HG03175 (cell line): ENCODE data around the gene ZNF670.

Experiments used
- ATAC-seq: cut with Tn5 transposase; IDR thresholded peaks from one replicate; pipeline ENCODE4 v1.9.1; 2021; ENCODE audit warnings: mild to moderate bottlenecking, moderate library complexity; ENCODE audit not compliant: unreplicated experiment

The ZNF670 gene

DNA sequence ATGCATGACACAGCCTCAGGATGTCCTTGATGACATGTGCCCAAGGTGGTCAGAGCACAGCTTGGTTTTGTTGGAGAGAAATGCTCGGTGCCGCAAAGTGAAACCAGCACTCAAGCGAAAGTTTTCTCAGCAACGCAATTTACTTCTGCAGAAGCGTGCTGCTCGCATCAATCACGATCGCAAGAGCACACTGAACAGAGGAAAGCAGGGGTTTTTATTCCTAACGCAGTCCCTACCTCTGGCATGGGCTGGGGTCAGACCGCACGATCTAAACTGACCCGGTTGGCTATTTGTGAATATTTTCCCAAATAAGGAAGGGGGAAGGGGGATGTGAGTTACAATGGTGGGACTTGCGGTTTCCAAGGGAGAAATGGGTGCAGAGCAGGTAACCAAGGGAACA lies 26.4 kb upstream of the ZNF670 start:
- ATAC-seq = no peak

DNA sequence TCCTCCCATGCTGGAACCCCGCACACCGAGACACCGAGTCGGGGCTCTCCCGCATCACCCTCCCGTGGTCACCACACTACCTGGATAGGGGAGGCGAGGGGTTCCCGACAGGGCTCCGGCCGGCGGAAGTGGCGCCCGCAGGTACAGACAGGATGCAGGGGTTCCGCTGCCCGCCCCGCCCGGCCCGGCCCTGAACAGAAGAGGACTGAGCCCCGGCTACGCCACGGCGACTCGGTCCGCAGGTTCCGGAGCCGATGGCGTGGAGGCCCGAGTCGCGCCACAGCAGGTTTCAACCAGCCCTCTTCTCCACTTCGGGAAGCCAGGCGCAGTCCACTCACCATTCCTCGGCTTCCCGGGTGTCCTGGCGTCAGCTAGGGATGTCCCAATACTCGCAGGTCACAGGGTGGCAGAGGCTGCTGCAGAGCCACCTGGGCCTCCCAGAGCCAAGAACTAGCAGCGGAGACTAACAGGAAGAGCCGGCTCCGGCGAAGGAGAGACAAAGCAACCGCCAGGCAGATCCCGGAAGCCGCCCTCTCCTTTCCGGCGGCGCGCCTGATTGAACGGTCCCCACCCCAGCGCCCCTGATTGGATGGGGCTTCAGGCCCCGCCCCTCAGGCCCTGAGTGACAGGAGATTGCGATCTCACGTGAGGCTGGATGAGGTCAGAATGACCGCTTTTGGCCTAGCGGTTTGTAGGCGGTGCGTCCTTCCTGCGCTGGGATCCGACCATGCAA lies 25.4 kb upstream of the ZNF670 start, which contains the start of gene ZNF669:
Gene ZNF669 (minus strand): TSS at position 498 of the 733 bp plus-strand sequence. CDS start 157 bp downstream, at position 341.
- ATAC-seq = peak; percentile 99

GRCh38 chr1:247102381-247102780 lies 23.8 kb upstream of the ZNF670 start:
- no peak for ATAC-seq

DNA sequence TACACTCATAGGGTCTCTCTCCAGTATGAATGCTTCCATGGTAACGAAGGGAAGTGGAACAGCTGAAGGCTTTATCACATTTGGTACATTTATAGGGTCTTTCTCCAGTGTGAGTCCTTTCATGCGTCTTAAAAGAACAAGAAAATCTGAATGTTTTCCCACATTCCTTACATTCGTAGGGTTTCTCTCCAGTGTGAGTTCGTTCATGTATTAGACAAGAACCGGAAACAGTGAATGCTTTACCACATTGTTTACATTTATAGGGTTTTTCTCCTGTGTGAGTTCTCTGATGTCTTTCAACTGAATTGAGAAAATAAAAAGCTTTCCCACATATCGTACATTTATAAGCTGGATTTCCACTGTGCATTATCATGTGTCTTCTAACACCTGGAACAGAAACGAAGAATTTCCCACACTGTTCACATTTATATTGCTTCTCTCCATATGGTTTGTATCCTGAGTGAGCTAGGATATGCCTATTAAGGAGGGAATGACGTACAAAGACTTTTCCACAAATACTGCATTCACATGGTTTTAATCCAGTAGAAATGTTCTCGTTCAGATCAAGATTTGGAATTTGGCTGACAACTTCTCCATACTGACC lies 22.2 kb upstream of the ZNF670 start:
- no peak for ATAC-seq

- no peak for ATAC-seq
Measured at GRCh38 chr1:247096958-247097357, 18.3 kb upstream of the ZNF670 start.

DNA sequence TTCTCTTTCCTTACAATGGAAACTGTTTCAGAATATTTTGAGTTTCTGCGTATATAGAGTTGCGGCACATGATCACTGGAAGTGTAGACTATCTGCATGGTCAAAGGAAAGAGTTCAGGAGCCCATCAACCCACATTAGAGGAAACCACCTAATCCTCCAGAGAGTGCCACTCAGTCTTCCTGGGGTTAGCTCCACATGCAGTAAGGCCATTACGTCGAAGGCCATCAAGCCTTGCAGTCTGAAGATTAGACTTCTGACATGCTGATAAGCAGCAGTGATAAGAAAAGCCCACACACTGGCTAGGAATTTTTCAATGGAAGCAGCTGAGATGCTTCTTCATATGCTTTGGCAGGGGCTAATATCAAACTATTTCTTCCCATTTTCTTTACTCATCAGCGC lies 17.9 kb upstream of the ZNF670 start:
- ATAC-seq = no peak

DNA sequence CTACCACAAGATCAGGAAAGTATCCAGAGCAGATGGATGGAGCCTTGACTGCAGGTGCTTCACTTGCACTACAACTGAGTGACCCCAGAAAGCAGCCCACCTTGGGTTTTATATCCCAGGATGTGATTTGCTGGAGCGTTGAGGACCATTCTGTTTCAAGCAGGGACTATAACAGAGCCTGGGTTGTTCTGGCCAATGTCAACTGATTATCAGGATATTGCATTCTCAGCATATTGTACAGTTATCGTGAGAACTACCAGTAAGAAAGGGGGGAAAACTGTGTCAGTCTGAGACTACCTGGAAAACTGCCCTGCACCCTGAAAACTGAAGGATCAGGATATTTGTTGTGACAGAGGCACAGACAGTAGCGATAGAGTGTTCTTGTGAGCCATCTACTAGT lies 17.5 kb upstream of the ZNF670 start:
- ATAC-seq = no peak

- no peak for ATAC-seq
Measured at GRCh38 chr1:247090455-247090854, 11.8 kb upstream of the ZNF670 start.

DNA sequence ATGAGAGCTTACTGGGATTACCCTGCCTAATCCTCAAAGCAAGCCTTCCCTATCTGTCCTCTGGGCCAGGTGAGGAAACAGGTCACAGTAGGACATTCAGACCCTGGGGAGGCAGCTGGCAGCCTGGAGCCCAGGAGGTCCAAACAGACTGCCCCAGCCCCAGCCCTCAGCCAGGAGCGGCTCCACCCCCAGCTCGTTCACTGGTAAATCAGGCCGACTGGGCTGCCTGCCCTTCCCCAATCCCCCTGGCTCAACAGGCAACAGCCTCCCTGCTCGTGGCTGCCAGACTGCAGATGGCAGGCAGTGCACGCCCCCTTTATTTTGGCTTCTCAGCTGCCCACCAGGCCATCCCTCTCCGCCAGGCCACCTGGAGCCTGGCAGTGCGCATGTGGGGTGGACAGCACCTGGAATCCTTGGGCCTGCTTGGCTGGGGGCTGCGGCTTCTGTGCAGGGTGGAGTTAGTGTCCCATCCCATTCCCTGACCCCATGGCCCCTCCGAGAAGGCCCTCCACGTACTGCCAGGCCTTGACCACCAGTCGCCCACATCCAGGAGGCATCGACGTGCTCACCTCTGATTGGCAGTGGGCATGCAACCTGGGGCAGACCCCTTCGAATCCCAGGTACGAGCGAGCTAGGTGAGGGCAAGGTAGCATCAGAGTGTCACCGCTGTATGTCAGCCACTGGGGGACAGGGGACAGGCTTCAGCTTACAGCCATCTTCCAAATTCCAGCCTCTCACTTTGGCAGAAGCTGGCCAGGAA lies 11.2 kb upstream of the ZNF670 start:
- ATAC-seq = no peak

DNA sequence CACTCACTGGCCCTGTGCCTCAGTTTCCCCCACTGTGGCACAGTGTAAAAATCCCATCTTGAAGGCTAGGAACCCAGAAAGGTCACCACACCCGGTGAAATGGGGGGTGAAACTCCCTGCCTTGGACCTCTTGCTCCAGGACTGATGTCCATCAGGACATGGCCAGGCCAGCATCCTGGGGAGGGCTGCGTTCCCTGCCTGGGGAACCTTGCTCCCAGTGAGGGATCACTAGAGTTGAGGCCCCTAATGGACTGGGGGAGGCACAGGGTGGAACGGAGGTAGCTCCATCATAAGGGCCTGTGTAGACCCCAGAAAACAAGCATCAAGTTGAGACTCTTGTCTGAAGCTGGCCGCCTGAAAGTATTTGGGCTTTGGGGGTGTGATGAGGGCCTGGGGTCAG lies 10.4 kb upstream of the ZNF670 start:
- ATAC-seq = no peak

- ATAC-seq = no peak
Measured at GRCh38 chr1:247087256-247087655, 8.6 kb upstream of the ZNF670 start.

- ATAC-seq = no peak
Measured at GRCh38 chr1:247085310-247085709, 6.7 kb upstream of the ZNF670 start.

DNA sequence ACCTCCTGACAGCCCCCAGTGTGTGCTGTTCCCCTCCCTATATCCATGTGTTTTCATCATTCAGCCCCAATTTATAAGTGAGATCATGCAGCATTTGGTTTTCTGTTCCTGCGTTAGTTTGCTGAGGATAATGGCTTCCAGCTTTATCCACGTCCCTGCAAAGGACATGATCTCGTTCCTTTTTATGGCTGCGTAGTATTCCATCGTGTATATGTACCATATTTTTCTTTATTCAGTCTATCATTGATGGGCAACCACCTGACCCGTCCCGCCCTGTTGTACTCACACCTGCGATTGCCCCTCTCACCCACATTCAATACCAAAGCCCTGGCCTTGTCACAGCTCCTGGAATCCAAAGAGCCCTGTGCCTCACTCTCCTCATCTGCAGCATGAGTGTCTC lies 6.2 kb upstream of the ZNF670 start:
- ATAC-seq = no peak

- ATAC-seq = no peak
Measured at GRCh38 chr1:247079141-247079874, 697 bp upstream of the ZNF670 start.

DNA sequence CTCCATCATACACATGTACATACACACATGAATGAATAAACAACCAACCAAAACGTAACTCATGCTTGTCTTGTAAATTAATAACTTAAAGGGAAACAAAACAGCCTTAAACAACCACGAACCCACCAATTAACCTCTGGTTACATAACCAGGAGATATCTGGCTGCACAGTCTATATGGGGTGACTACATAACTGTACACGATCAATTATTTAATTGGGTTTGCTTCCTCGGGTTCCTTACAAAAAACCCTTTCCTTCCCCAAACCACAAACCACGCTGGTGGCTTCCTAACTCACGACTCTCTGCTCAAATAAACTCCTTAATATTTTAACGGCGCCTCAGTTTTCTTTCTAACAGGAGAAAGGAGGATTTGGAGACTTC lies 744 bp downstream of the ZNF670 start:
- peak; percentile 24 for ATAC-seq

DNA sequence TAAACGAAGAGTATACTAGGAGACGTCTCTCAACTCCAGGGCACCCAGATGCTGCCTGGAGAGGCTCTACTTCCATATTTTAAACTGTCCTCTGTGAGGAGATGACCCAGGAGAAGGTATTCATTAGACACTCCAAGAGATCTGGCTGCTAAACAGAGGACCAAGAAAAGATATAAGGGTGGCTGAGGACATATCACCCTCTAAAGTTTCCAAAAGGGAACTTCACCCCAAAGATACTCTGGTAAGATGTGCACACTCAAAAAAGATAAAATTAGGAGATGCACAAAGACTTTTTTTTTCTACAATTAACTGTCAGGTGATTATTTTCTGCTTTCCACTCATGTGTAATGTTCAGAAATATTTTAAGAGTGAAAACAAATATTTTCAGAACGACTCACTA lies 1.4 kb downstream of the ZNF670 start:
- no peak for ATAC-seq

DNA sequence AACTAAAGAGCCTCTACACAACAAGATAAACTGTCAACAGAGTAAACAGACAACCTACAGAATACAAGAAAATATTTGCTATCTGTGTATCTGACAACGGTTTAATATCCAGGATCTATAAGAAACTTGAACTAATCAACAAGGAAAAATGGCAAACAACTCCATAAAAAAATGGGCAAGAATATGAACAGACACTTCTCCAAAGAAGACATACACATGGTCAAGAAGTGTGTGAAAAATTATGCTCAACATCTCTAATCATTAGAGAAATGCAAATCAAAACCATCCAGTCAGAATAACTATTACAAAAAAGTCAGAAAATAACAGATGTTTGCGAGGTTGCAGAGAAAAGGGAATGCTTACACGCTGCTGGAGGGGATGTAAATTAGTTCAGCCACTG lies 8.0 kb downstream of the ZNF670 start:
- ATAC-seq = no peak

DNA sequence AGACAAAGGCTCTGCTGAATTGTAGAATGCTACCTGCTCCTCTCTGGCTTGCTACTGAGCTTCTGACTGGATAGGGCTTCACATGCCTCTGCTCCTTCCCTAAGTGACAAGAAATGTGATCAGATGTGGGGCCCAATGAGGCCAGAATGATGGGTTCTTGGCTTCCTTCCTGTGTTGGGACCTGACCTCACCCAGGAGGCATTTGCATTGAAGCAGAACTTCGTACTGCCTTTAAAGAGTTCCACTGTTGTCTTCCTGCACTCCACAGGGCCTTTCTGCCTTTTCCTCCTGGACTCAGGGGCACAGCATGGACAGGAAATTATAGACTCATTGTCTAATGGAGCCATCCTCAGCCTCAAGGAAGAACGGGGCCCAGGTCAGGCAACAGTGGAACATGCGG lies 14.3 kb downstream of the ZNF670 start:
- ATAC-seq = no peak

GRCh38 chr1:247060771-247061170 lies 17.8 kb downstream of the ZNF670 start:
- no peak for ATAC-seq

GRCh38 chr1:247056071-247056470 lies 22.5 kb downstream of the ZNF670 start:
- ATAC-seq = no peak

DNA sequence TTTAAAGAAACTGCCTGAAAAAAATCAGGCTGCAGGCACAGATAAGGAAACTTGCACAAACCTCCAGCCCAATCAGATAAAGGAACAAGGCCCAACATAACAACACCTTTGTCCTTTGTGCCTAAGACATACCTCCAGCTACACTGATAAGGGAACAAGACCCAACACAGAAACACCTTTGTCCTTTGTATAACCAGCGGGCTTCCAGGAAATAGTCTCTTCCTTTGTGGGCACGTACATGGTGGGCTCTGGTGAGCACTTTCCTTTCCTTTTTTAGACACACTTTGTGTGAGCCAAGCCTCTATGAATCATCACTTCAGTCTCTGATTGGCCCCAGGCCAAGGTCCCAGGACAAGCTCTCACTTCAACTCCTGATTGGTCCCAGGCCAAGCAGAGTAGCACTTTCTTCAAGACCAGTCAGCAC lies 23.6 kb downstream of the ZNF670 start:
- no peak for ATAC-seq
